ENCODE results near the gene ZMYM1.

- no peak for TF ChIP-seq EZH2 (IDR thresholded peaks at IDR 0.05; ENCODE audit: low read depth, low read length, severe bottlenecking)
- no peak for TF ChIP-seq CTCF (IDR thresholded peaks at IDR 0.05; ENCODE audit: control extremely low read depth in 1 of 3, insufficient read depth in 1 of 3, low read depth in 1 of 3, low read length in 3 of 3)
- no peak for TF ChIP-seq ATF3 (IDR thresholded peaks at IDR 0.05; ENCODE audit: insufficient read depth, low read depth, low read length)
- no peak for TF ChIP-seq POLR2A (IDR thresholded peaks at IDR 0.05; ENCODE audit: control extremely low read depth in 1 of 2, low read depth in 2 of 2, low read length in 2 of 2)
- TF ChIP-seq TAF7 (optimal IDR thresholded peaks at IDR 0.05; ENCODE audit: borderline replicate concordance, low read depth, low read length): no peak
Observed at GRCh38 chr1:35122311-35122710, 43.1 kb downstream of the ZMYM1 start.
